Embryonic facial prominence (tissue), 1 donor: ENCODE measurements around the gene STH.
"Not testable (repeated sequence)": the region's sequence is repeated elsewhere in the genome, so short reads cannot be mapped to it uniquely, and the experiment has no call there.

Experiments used
- DNase-seq: peaks from one replicate; pipeline ENCODE4 v3.0.0-alpha.2; 2016; ENCODE audit errors: extremely low spot score

The STH gene

DNA sequence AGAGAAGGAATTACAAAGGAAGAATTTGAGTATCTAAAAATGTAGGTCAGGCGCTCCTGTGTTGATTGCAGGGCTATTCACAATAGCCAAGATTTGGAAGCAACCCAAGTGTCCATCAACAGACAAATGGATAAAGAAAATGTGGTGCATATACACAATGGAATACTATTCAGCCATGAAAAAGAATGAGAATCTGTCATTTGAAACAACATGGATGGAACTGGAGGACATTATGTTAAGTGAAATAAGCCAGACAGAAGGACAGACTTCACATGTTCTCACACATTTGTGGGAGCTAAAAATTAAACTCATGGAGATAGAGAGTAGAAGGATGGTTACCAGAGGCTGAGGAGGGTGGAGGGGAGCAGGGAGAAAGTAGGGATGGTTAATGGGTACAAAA is 7.0 kb downstream of the STH start:
- not testable (repeated sequence) for DNase-seq

DNA sequence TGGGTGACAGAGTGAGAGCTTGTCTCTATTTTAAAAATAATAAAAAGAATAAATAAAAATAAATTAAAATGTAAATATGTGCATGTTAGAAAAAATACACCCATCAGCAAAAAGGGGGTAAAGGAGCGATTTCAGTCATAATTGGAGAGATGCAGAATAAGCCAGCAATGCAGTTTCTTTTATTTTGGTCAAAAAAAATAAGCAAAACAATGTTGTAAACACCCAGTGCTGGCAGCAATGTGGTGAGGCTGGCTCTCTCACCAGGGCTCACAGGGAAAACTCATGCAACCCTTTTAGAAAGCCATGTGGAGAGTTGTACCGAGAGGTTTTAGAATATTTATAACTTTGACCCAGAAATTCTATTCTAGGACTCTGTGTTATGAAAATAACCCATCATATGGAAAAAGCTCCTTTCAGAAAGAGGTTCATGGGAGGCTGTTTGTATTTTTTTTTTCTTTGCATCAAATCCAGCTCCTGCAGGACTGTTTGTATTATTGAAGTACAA is 8.5 kb downstream of the STH start:
- no peak for DNase-seq

DNA sequence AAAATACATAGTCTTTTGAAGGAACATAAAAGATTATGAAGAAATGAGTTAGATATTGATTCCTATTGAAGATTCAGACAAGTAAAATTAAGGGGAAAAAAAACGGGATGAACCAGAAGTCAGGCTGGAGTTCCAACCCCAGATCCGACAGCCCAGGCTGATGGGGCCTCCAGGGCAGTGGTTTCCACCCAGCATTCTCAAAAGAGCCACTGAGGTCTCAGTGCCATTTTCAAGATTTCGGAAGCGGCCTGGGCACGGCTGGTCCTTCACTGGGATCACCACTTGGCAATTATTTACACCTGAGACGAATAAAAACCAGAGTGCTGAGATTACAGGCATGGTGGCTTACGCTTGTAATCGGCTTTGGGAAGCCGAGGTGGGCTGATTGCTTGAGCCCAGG is 9.5 kb downstream of the STH start:
- DNase-seq, result no peak

DNA sequence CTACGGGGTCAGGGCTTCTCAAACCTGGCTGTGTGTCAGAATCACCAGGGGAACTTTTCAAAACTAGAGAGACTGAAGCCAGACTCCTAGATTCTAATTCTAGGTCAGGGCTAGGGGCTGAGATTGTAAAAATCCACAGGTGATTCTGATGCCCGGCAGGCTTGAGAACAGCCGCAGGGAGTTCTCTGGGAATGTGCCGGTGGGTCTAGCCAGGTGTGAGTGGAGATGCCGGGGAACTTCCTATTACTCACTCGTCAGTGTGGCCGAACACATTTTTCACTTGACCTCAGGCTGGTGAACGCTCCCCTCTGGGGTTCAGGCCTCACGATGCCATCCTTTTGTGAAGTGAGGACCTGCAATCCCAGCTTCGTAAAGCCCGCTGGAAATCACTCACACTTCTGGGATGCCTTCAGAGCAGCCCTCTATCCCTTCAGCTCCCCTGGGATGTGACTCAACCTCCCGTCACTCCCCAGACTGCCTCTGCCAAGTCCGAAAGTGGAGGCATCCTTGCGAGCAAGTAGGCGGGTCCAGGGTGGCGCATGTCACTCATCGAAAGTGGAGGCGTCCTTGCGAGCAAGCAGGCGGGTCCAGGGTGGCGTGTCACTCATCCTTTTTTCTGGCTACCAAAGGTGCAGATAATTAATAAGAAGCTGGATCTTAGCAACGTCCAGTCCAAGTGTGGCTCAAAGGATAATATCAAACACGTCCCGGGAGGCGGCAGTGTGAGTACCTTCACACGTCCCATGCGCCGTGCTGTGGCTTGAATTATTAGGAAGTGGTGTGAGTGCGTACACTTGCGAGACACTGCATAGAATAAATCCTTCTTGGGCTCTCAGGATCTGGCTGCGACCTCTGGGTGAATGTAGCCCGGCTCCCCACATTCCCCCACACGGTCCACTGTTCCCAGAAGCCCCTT is 10.9 kb downstream of the STH start:
- no peak for DNase-seq

DNA sequence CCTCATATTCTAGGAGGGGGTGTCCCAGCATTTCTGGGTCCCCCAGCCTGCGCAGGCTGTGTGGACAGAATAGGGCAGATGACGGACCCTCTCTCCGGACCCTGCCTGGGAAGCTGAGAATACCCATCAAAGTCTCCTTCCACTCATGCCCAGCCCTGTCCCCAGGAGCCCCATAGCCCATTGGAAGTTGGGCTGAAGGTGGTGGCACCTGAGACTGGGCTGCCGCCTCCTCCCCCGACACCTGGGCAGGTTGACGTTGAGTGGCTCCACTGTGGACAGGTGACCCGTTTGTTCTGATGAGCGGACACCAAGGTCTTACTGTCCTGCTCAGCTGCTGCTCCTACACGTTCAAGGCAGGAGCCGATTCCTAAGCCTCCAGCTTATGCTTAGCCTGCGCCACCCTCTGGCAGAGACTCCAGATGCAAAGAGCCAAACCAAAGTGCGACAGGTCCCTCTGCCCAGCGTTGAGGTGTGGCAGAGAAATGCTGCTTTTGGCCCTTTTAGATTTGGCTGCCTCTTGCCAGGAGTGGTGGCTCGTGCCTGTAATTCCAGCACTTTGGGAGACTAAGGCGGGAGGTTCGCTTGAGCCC is 11.6 kb downstream of the STH start:
- DNase-seq, result no peak

DNA sequence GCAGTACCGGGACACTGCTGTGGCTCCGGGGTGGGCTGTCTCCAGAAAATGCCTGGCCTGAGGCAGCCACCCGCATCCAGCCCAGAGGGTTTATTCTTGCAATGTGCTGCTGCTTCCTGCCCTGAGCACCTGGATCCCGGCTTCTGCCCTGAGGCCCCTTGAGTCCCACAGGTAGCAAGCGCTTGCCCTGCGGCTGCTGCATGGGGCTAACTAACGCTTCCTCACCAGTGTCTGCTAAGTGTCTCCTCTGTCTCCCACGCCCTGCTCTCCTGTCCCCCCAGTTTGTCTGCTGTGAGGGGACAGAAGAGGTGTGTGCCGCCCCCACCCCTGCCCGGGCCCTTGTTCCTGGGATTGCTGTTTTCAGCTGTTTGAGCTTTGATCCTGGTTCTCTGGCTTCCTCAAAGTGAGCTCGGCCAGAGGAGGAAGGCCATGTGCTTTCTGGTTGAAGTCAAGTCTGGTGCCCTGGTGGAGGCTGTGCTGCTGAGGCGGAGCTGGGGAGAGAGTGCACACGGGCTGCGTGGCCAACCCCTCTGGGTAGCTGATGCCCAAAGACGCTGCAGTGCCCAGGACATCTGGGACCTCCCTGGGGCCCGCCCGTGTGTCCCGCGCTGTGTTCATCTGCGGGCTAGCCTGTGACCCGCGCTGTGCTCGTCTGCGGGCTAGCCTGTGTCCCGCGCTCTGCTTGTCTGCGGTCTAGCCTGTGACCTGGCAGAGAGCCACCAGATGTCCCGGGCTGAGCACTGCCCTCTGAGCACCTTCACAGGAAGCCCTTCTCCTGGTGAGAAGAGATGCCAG is 12.9 kb downstream of the STH start:
- no peak for DNase-seq

DNA sequence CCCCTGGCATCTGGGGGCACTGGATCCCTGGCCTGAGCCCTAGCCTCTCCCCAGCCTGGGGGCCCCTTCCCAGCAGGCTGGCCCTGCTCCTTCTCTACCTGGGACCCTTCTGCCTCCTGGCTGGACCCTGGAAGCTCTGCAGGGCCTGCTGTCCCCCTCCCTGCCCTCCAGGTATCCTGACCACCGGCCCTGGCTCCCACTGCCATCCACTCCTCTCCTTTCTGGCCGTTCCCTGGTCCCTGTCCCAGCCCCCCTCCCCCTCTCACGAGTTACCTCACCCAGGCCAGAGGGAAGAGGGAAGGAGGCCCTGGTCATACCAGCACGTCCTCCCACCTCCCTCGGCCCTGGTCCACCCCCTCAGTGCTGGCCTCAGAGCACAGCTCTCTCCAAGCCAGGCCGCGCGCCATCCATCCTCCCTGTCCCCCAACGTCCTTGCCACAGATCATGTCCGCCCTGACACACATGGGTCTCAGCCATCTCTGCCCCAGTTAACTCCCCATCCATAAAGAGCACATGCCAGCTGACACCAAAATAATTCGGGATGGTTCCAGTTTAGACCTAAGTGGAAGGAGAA is 13.5 kb downstream of the STH start:
- no peak for DNase-seq

DNA sequence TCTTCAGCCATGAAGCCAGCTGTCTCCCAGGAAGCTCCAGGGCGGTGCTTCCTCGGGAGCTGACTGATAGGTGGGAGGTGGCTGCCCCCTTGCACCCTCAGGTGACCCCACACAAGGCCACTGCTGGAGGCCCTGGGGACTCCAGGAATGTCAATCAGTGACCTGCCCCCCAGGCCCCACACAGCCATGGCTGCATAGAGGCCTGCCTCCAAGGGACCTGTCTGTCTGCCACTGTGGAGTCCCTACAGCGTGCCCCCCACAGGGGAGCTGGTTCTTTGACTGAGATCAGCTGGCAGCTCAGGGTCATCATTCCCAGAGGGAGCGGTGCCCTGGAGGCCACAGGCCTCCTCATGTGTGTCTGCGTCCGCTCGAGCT is 14.1 kb downstream of the STH start:
- DNase-seq, result no peak

DNA sequence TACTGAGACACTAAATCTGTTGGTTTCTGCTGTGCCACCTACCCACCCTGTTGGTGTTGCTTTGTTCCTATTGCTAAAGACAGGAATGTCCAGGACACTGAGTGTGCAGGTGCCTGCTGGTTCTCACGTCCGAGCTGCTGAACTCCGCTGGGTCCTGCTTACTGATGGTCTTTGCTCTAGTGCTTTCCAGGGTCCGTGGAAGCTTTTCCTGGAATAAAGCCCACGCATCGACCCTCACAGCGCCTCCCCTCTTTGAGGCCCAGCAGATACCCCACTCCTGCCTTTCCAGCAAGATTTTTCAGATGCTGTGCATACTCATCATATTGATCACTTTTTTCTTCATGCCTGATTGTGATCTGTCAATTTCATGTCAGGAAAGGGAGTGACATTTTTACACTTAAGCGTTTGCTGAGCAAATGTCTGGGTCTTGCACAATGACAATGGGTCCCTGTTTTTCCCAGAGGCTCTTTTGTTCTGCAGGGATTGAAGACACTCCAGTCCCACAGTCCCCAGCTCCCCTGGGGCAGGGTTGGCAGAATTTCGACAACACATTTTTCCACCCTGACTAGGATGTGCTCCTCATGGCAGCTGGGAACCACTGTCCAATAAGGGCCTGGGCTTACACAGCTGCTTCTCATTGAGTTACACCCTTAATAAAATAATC is 14.6 kb downstream of the STH start:
- DNase-seq, result no peak

DNA sequence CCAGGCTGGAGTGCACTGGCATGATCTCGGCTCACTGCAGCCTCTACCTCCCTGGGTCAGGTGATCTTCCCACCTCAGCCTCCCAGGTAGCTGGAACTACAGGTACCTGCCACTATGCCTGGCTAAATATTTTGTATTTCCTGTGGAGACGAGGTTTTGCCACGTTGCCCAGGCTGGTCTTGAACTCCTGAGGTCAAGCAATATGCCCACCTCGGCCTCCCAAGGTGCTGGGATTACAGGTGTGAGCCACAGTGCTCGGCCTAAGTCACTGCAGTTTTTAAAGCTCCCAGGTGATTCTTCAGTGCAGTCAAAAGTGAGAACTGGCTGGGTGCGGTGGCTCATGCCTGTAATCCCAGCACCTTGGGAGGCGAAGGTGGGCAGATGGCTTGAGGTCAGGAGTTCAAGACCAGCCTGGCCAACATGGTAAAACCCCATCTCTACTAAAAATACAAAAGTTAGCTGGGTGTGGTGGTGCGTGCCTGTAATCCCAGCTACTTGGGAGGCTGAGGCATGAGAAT is 20.4 kb downstream of the STH start:
- not testable (repeated sequence) for DNase-seq

DNA sequence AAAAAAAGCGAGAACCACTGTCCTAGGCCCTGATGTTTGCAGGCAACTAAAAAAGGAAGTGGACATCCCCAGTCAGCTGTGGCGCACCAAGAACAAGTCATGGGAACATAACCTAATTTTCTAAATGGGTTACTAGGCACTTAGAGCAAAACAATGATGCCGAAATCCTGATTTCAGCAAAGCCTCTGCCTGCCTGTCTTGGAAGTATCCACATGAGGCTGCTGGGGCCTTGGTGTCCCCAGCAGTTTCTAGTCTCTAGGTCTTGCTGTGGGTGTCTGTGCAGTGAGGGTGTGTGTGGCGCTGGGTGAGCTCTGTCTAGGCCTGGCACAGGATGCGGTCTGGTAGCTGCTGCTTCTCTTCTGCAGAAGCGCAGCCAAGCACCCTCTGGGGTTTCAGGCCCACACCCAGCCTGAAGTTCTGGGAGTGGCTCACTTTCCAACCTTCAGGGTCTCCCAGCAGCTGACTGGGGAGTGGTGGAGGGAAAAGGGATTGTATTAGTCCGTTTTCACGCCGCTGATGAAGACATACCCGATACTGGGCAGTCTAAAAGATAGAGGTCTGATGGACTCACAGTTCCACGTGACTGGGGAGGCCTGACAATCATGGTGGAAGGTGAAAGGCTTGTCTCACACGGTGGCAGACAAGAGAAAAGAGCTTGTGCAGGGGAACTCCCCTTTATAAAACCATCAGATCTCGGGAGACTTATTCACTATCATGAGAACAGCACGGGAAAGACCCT is 21.1 kb downstream of the STH start:
- DNase-seq, result no peak

DNA sequence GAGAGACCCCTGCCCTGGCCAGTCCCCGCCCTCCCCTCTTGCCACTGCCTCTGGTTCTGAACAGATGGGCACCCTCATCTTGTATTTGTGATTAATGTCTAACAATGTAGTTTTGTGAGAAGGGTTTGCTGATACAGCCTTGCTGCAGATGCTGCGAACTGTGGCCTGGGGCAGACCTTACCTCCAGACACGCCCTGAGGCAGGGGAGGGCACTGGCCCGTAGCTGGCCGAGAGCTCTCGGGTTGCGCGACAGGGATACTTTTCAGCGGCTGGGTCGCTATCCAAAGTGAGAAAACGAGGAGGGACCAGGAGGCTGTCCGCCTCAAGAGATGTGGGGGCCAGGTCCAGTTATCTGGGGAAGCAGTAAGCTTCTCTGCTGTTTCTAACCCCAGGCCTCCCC is 21.9 kb downstream of the STH start:
- DNase-seq, result no peak

DNA sequence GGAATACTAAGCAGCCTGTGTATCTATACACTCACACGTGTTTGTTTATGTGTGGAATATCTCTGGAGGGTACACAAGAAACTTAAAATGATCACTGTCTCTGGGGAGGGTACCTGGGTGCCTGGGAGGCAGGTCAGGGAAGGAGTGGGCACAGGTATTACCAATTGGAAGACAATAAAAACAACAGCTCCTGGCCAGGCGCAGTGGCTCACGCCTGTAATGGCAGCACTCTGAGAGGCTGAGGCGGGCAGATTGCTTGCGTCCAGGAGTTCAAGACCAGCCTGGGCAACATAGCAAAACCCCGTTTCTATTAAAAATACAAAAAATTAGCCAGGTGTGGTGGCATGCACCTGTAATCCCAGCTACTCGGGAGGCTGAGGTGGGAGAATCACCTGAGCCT is 24.3 kb downstream of the STH start:
- not testable (repeated sequence) for DNase-seq

DNA sequence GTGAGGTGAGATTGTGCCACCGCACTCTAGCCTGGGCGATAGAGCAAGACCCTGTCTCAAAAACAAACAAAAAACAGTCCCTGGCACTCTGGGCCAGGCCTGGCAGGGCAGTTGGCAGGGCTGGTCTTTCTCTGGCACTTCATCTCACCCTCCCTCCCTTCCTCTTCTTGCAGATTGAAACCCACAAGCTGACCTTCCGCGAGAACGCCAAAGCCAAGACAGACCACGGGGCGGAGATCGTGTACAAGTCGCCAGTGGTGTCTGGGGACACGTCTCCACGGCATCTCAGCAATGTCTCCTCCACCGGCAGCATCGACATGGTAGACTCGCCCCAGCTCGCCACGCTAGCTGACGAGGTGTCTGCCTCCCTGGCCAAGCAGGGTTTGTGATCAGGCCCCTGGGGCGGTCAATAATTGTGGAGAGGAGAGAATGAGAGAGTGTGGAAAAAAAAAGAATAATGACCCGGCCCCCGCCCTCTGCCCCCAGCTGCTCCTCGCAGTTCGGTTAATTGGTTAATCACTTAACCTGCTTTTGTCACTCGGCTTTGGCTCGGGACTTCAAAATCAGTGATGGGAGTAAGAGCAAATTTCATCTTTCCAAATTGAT is 24.8 kb downstream of the STH start:
- DNase-seq, result no peak

DNA sequence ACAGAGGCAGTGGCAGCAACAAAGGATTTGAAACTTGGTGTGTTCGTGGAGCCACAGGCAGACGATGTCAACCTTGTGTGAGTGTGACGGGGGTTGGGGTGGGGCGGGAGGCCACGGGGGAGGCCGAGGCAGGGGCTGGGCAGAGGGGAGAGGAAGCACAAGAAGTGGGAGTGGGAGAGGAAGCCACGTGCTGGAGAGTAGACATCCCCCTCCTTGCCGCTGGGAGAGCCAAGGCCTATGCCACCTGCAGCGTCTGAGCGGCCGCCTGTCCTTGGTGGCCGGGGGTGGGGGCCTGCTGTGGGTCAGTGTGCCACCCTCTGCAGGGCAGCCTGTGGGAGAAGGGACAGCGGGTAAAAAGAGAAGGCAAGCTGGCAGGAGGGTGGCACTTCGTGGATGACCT is 25.5 kb downstream of the STH start:
- no peak for DNase-seq

DNA sequence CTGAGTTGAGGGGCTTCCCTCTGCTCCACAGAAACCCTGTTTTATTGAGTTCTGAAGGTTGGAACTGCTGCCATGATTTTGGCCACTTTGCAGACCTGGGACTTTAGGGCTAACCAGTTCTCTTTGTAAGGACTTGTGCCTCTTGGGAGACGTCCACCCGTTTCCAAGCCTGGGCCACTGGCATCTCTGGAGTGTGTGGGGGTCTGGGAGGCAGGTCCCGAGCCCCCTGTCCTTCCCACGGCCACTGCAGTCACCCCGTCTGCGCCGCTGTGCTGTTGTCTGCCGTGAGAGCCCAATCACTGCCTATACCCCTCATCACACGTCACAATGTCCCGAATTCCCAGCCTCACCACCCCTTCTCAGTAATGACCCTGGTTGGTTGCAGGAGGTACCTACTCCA is 26.0 kb downstream of the STH start:
- DNase-seq, result no peak

DNA sequence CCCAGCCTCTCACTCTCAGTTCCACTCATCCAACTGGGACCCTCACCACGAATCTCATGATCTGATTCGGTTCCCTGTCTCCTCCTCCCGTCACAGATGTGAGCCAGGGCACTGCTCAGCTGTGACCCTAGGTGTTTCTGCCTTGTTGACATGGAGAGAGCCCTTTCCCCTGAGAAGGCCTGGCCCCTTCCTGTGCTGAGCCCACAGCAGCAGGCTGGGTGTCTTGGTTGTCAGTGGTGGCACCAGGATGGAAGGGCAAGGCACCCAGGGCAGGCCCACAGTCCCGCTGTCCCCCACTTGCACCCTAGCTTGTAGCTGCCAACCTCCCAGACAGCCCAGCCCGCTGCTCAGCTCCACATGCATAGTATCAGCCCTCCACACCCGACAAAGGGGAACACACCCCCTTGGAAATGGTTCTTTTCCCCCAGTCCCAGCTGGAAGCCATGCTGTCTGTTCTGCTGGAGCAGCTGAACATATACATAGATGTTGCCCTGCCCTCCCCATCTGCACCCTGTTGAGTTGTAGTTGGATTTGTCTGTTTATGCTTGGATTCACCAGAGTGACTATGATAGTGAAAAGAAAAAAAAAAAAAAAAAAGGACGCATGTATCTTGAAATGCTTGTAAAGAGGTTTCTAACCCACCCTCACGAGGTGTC is 26.6 kb downstream of the STH start:
- DNase-seq, result no peak

DNA sequence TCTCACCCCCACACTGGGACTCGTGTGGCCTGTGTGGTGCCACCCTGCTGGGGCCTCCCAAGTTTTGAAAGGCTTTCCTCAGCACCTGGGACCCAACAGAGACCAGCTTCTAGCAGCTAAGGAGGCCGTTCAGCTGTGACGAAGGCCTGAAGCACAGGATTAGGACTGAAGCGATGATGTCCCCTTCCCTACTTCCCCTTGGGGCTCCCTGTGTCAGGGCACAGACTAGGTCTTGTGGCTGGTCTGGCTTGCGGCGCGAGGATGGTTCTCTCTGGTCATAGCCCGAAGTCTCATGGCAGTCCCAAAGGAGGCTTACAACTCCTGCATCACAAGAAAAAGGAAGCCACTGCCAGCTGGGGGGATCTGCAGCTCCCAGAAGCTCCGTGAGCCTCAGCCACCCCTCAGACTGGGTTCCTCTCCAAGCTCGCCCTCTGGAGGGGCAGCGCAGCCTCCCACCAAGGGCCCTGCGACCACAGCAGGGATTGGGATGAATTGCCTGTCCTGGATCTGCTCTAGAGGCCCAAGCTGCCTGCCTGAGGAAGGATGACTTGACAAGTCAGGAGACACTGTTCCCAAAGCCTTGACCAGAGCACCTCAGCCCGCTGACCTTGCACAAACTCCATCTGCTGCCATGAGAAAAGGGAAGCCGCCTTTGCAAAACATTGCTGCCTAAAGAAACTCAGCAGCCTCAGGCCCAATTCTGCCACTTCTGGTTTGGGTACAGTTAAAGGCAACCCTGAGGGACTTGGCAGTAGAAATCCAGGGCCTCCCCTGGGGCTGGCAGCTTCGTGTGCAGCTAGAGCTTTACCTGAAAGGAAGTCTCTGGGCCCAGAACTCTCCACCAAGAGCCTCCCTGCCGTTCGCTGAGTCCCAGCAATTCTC is 27.4 kb downstream of the STH start:
- DNase-seq, result no peak
